Gastrocnemius medialis (tissue), 4 donors: ENCODE data around the gene TNC.

Experiments
- CTCF ChIP-seq, 5 experiments: fragments of 450-650 bp in 3 of 5; fragments of 200-600 bp in 2 of 5; sonication (generic) in 2 of 5; IDR thresholded peaks in 4 of 5; conservative IDR thresholded peaks in 1 of 5; 1 replicate in 4 of 5; 2 replicates in 1 of 5; pipeline ENCODE4 v1.5.1; 2016 to 2019; ENCODE audit warnings: antibody characterized with exemption in 5 of 5, mild to moderate bottlenecking in 3 of 5, moderate library complexity in 3 of 5
- POLR2A ChIP-seq, 2 donors: fragments of 450-650 bp; IDR thresholded peaks; one replicate each; pipeline ENCODE4 v1.6.1; 2017; ENCODE audit warnings: antibody characterized with exemption in 2 of 2, mild to moderate bottlenecking in 2 of 2, moderate library complexity in 2 of 2

GRCh38 chr9:115142517-115143270 lies 24.7 kb upstream of the TNC start:
- no peak for TF ChIP-seq CTCF (IDR thresholded peaks at IDR 0.05 in 4 of 5, conservative IDR thresholded peaks at IDR 0.05 in 1 of 5)
- TF ChIP-seq POLR2A (IDR thresholded peaks at IDR 0.05), result no peak
